ENCODE measurements around the gene FGGY.

The FGGY gene

DNA sequence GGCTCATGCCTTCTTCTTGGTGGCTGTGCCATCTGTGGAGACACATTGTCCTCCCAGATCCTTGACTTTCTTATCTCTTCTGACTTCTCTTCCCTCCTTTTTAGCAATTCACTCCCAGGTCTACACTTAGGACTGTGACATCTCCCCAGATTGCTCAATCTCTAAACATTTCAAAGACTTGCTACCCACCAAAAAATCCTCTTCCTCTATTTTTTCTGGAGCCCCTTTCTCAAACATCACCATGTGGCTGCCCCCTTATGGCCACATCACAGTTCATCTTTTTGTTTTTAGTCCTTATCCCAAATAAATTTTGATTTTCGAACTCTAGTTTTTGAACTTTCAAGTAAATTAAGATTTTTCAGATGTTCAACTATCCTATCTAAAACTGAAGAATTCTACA is 369.2 kb downstream of the FGGY start:
- DNase-seq: no peak

DNA sequence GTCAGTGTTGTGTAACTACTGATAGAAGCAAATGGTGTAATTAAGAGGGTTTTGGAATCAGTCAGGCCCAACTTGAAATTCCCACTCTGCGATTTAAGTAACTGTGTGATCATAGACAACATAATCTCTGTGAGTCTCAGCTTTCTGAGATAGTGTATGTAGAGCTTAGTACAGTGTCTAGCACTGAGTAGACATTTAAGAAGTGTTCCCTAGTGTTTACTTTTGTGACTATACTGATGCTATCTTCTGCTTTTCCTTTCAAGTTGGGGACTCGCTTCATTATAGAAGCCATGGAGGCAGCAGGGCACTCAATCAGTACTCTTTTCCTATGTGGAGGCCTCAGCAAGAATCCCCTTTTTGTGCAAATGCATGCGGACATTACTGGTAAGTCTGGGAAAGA is 370.1 kb downstream of the FGGY start:
- no peak for DNase-seq

DNA sequence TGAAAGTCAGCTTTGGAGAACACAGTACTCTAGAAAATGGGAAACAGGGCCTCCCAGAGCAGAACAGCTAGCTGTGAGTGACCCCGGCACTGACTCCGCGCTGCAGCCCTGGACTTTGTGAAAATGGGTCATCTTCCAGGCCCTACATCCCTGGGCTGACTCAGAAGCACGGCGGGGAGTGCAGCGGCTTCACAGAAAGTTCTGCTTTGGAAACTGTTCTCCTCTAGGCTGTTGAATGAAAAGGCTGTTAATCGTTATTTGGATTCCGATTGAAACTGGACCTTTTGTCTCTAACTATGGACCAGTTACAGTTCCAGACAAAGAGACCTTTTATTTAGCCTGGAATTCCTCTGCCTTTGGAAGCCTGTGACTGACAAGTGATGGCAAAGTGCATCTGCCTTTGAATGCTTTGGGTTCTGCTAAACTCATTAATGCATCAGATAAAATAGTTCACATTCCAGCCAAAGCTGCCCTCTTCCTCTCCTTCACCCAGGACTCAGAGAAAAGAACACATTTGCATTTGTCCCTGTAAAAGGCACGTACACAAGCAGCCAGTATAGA is 372.9 kb downstream of the FGGY start:
- no peak for DNase-seq

DNA sequence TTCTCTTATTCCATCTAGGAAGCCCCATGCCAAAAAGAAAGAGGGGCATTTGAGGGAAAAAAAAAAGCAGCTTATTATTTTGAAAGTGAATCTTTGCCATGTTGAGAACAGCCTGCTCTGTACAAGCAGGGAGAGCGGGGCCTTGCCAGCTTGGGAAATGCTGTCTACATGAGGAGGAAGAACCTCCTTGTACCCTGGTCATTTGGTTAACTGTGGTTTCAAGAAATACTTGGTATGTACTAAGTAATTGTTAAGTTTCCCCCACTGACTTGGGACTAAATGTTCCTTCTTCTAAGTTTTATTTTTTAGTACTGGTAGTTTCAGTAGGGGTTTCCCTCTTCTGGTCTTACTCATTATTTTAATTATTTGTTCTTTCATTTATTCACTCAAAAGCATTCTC is 373.8 kb downstream of the FGGY start:
- DNase-seq: no peak

DNA sequence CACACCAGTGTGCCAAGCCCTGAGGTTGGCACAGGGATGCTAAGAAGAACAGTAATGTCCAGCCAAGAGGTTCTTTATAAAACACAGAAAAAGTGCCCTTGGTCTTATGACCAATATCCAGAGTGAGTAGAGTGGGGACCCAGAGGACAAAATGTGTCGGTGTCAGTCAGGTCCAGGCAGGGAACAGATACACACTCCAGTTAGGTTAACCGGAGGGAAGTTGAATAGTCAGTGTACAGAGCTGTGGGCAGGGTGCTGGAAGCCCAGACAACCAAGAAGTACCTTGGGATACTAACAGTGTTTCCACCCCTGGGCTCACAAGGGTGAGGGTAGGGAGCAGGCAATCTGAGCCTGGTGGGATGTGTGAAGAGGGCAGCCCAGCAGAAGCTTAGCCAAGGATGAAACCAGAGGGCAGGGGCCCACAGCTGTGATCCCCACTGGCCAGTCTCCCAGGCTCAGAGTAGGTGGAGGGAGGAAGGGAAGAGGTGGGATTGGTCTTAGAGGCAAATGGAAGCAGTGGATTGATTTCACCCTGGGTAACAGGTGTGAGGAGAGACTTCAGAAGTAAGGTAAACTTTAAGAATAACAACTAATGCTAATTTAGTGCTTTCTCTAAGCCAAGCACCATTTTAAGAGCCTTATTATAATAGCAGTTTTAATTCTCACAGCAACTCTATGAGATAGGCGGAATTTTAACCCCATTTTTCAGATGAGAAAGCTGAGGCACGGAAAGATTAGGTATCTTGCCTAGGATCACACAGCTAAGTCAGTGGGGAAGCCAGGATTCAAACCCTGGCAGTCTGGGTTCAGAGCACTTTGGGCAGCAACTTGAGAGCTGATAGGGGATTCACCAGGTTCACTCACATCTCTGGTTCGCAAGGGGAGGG is 374.4 kb downstream of the FGGY start:
- DNase-seq: no peak

DNA sequence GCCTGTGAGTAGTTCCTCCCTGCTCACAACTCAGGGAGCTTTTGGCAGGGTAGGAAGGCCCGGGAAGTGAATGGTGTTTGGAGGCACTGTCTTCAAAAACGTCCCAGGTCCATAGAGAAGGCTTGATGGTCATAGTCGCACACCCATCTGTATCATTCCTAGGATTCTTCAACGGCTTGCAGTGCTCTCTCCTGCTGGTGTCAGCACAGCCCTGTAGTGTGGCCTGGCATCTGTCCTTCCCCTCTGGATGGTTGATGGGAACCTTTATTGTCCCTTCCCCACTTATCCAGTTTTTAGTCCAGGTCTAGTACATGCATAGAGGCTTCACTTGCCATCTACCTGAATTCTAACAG is 375.0 kb downstream of the FGGY start:
- DNase-seq: no peak

DNA sequence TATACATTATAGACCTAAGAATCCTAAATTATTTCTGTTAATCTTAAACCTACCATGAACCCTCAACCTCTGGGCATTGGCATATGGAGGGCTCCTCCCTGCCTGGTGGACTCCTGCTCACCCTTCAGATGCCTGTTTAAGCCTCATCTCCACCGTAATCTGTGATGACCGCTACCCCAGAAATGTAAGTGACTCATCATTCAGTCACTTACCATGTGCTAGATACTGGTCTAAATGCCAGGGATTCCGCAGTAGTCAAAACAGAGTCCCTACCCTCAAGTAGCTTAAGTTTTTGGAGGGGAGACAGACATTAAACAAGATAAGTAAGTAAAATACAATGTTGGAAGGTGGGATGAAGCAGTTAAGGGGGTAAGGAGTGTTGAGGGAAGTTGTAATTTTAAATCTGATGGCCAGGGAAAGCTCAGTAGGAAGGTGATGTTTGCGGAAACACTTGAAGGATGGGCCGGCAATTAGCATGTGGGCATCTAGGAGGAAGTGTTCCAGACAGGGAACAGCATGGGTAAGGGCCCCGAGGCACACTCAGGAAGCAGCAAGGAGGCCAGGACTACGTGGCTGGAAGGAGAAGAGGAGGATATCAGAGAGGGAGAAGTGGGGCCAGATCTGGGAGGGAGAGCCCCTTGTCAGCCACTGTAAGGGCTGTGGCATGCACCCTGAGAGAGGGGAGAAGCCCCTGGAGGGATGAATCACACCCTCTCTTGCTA is 376.1 kb downstream of the FGGY start:
- DNase-seq: no peak

DNA sequence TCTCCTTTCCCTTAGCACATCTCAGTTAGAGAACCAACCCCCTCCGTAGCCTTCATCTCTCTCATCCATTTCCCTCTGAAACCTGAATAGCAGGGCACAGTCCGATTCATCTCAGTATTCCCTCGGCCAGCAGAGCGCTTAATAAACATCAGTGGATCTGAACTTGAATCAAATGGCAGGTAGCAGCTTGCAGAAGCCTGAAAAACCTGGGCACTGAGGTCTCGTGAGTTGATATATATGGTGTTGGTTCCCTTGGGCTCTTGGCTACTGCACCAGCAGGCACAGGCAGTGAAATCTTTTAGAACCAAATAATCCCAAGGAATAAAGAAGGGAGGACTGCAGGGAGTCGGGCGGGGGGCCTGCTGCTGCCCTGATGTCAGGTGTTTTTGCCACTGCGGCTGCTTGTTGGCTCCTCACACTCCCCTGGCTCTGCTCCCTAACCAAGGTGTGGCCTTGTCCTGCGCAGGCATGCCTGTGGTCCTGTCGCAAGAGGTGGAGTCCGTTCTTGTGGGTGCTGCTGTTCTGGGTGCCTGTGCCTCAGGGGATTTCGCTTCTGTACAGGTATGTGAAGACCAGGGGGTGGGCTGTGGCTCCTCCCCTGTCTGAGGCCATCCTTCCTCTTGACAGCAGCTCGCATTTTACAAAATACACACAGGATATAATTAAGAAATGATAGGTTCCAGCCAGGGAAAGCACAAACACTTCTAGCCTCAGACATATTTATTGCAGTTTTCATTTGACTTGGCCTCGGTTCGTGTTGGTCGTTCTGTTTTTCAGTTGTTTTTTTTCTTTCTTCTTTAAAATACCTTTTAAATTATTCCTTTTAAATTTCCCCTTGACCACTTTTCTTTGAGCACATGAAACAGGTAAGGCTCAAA is 376.9 kb downstream of the FGGY start:
- no peak for DNase-seq

DNA sequence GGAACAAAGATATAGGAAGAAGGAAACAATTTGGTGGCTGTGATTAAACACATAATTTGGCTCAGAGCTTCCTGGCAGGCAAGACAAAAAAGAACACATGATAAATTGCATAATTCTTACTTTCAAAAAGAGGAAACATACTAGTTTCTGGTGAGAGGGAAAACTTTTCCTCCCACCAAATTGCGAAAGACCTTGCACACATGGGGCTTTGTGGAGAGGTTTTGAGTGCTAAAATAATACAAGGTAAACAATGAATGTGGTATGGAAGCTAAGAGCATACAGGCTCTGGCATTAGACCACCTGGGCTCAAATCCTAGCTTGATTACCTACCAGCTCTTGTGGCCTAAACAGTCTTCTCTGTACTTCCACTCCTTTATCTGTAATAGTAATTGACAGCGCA is 377.7 kb downstream of the FGGY start:
- no peak for DNase-seq

DNA sequence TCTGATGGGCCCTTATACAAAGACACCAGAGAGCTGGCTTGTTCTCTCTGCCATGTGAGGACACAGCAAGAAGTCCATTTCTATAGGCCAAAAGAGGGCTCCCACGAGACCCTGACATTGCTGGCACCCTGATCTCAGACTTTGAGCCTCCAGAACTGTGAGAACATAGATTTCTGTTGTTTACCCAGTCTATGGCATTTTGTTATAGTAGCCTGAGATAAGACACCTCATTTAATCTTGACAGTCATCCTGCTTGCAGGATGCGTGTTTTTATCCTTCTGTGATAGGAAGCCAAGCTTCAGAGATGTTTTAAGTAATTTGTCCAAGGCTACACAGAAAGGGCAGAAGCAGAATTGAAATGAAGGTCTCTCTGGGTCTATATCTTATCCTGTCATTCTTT is 379.0 kb downstream of the FGGY start:
- DNase-seq: no peak

DNA sequence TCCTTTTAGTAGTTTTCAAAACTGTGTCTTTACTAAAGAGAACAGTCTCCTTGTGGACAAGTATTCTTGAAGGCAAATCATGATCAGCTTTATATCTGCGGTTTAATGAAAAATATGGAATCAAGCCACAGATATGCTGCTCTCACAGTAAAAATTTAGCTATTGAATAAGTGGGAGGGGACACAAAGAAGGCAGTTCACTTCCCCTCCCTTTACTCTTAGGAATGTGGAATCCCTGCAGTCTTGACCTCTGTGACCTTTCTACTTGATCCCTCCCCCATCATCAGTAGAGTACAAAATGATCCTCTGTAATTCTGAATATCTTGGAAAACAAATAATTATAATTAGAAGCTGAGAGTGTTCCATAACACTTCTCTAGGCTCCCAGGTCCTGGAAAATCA is 381.1 kb downstream of the FGGY start:
- no peak for DNase-seq

DNA sequence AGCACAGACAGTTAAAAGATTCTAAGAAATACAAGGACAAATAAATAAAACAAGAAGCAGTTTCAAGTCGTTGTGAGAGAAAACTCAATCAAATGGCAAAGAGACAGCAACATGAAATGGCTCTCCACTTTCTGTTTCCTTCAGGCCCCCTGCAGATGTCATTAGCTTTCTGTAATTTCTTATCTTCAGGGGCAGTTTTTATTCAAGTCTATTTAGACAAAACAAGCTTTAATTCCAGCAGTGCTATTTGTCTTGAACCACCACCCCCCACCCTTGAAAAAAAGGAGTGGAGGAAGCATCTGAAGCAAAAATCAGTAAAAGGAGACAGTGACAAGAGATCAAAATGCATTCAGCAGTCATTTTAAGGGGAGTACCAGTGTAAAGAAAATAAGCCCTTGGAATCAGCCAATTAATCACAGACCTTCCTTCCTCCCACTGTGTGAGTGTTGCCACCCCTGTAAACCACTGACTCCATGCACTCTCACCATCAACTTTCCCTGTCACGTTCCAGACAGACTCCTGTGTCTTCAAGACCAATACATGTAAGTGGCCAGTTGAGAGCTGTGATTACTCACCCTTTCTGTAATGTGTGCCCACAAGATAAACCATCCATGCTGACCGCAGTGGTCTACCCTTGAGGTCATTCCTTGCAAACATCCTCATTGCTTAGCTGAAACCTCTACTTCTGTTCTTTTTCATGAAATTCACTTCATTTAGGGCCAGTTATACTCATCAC is 381.8 kb downstream of the FGGY start:
- no peak for DNase-seq

DNA sequence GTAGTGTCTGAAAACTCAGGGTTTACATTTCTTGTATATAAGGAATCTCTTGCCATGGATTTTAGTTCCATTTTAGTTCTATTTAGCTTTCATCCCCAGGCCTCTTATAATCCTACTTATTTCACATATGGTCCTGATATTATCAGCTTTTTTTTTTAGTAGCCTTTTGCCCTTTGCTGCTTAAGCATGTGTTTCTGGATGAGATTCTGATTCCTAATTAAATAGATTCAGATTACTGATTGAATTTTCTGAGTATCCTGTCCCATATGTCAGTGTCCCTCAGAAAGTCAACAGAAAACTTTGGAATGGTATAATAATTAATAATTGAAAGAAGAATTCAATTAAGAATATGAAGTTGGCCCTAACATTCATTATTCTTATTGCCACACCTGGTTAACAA is 383.1 kb downstream of the FGGY start:
- DNase-seq: no peak

DNA sequence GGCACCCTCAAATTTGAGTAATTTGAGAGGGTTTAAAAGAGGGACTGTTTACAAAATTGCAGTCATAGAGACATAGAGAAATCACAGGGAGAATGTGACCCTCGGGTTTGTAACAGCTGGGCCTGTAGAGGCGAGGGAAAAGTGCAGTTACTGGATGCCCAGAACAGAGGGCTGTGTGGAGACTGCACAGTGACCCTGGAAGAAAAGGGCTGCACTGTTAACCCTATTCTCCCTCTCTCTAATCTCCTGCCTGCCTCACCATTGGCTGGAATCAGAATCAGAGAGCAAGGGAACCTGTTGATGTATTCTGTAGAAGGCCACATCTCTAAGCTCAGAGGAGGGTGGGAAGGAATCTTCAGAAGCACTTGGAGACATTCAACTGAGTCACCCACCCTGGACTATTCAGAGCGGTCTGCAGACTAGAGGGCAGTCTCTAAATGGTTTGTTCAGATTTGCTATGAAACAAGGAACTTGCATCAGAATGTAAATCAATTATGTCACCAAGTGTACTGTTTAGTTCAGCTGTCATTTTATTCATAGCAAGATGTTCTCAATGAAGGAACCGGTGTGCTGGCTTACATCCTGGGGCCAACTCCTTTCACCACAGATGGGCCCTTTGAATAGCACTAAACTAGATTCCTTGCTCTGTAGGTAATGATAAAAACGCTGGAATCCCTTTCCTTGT is 385.6 kb downstream of the FGGY start:
- DNase-seq: no peak

DNA sequence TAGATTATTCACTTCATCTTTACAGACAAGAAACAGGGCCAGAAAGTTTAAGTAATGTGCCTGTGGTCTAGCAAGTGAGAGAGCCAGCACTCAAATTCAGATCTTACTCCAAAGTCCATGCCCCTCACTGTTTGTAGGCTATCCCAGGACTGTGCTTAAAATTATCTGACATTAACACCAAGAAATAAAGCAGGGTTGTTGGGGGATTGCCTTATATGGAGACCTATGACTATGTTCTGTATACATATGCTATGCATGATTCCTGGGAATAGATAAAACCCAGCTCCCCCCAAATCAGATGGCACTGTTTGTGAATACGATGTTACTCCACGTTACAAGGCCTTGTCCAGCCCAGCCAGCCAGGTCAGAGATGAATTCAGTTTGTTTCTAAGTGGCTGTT is 386.3 kb downstream of the FGGY start:
- no peak for DNase-seq

DNA sequence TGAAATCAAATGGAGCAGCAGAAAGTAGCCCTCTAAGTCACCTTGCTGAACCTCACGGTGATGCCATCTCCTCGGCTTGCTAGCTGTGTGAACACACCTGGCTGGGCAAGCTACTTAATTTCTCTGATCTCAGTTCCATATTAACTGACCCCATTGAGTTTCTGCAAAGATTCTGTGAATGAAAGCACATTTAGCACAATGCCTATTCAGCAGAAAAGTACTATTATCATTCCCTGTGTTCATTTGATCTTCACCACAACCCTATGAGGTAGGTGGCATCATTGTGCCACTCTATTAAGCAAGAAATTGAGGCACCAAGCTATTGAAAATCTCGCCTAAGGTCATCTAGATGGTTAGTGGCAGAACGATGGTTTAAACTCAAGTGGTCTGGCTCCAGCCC is 387.8 kb downstream of the FGGY start:
- DNase-seq: no peak

DNA sequence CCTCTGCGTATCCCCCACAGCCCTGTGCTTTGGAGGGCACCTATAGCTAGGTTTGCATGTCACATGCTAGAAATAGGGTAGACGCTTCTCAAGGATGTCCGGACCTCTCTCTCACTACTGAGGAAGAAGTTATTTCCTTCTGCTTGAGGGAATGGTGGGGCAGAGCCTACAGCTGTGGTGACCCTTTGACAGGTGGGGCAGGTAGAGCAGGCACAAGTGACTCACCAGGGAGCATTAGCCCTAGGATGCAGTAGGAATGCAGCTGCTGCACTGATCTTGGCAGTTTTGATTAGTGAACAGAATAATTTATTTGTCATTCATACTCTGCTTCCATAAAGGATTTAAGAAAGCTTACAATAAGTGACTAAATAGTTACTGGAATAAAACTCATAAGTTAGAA is 388.2 kb downstream of the FGGY start:
- no peak for DNase-seq

DNA sequence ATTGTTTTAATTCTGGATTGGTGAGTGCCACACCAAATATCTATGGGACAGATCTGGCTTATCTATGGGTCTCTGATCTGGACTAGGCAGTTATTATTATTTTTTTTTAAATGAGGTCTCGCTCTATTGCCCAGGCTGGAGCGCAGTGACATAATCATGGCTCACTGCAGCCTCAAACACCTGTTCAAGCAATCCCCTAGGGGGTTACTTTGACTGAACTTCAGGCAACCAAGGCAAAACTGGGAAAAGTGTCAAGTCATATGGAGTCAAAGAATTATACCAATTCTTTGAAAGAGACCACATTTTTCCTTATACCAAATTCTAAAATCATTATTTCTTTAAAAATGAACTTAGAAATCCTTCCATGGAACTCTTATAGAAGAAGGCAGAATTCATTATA is 388.8 kb downstream of the FGGY start:
- DNase-seq: no peak

DNA sequence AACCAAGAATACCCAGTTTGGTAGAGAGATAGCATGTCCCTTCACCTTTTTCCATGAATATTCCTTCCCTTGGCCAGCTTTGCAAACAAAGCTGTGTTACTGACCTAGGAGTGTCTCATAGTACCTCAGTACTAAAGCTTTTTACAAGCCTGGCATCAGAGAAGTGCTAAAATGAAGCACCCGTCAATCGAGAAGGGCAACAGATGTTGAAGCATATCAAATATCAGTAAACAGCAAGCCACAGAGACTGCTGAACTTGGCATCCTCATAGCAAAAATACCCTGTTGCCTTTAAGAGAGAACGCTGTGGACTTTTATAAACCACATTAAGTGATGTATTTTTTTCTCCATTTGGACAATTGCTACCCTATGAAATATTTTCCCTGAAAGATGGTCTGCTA is 389.3 kb downstream of the FGGY start:
- no peak for DNase-seq

DNA sequence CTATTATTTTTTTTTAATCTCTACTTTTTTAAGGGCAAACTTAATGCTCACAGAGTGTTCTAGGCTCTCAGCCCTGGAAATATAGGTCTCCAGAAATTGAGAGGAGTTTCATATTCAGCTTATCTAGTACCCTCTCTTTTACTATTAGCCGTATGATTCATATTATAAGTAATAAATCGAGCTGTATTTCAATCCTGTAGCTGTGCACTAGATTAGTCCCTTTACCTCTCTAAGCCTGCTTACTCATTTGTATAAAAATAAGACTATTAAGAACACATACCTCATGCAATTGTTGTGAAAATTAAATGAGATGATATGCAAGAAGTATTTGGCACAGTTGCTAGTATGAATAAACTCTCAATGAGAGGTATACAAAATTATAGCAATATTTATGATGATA is 389.7 kb downstream of the FGGY start:
- no peak for DNase-seq

DNA sequence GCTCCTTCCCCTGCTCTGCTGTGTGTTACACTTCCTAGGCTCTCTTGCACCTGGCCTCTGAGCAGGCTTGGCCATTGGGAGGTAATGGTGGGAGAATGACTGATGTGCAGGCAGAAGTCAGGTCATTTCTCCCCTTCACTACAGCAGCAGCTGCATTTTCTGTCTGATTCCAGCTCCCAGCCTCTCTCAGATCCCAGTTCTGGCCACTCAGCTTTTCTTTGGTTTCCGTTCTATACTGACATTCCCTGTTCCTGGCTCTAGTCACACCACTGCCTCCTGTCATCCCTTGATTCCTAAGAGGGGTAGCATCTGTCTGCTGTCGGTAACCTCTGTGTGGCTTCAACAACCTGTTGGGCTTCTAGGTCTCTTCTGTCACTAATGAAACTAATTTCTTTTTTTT is 390.2 kb downstream of the FGGY start:
- no peak for DNase-seq

DNA sequence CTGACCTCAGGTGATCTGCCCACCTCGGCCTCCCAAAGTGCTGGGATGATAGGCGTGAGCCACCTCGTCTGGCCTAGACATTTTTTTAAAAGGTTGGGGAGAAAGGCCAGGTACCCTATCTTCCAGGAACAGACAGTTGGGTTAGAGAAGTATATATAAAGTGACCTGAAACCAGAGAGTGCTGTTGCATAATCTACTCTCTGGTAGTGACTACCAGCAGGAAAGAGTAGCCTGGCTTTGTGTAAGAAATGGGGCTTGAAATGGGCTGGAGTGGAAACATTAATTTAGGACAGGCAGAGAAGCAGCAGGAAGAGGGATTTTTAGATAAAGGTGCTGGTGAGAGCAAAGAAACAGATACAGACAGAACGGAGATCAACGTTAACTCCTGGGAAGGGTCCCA is 392.1 kb downstream of the FGGY start:
- DNase-seq: no peak
